Measurements from ENCODE around the gene KIF3A. TPM values are rescaled to one million over a fixed set of nuclear protein-coding genes. Genes with fewer than 3 reads are reported as not detected.

Gene KIF3A
- total RNA-seq, 1 donor from 2014 or later: 25.4 TPM

DNA sequence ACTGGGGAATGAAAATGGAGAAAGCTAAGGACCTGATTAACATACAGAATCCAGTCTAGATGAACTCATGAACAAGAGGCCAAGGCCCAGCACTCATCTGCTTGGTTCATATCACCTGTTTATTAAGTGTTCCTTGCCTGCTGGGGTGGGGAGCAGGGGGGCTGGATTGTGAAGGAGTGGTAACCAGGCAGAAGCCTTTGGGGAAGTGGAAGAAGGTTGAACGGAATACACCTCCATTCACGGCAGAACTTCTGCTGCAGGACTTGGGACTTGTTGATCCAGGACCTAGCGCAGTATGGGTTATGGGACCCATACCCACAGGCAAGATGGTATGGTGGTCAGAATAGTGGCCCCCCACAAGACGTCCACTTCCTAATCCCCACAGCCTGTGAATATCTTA lies 48.5 kb upstream of the KIF3A start:
- no peaks in the 10 kb centered on the region for H3K27me3 Mint-ChIP-seq (ENCODE audit: low read depth, unreplicated experiment)
- TF ChIP-seq EZH2 (IDR thresholded peaks at IDR 0.05; ENCODE audit: insufficient read depth, low read length): no peak
- TF ChIP-seq, protein P1, sequence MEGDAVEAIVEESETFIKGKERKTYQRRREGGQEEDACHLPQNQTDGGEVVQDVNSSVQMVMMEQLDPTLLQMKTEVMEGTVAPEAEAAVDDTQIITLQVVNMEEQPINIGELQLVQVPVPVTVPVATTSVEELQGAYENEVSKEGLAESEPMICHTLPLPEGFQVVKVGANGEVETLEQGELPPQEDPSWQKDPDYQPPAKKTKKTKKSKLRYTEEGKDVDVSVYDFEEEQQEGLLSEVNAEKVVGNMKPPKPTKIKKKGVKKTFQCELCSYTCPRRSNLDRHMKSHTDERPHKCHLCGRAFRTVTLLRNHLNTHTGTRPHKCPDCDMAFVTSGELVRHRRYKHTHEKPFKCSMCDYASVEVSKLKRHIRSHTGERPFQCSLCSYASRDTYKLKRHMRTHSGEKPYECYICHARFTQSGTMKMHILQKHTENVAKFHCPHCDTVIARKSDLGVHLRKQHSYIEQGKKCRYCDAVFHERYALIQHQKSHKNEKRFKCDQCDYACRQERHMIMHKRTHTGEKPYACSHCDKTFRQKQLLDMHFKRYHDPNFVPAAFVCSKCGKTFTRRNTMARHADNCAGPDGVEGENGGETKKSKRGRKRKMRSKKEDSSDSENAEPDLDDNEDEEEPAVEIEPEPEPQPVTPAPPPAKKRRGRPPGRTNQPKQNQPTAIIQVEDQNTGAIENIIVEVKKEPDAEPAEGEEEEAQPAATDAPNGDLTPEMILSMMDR (IDR thresholded peaks at IDR 0.05; ENCODE audit: insufficient read depth, low read depth, low read length): no peak
- H3K4me3 Mint-ChIP-seq (ENCODE audit: unreplicated experiment): no peak overlapping the region
- peaks cover 2% of the 10 kb centered on the region for H3K9me3 Mint-ChIP-seq (ENCODE audit: unreplicated experiment)
- H3K4me3 ChIP-seq (ENCODE audit: insufficient read depth, low read depth, low read length): no peak overlapping the region
- DNase-seq (ENCODE audit: low read depth): no peak
- peak overlapping the region; percentile 10 for H3K27ac ChIP-seq (ENCODE audit: low read depth, low read length)
- no peaks in the 10 kb centered on the region for H3K36me3 Mint-ChIP-seq (ENCODE audit: low read depth, unreplicated experiment)
- H4K20me1 ChIP-seq (ENCODE audit: insufficient read depth, low read length): no peaks in the 10 kb centered on the region
- peak overlapping the region; percentile 90 for H3K27ac Mint-ChIP-seq (ENCODE audit: unreplicated experiment)
- no peaks in the 10 kb centered on the region for H3K36me3 ChIP-seq (ENCODE audit: insufficient read depth, low read length)
- peak overlapping the region; percentile 64 for H3K4me2 ChIP-seq (ENCODE audit: low read length)
- no peak for FAIRE-seq
- H3K9me3 ChIP-seq (ENCODE audit: insufficient read depth, low read depth, low read length): no peaks in the 10 kb centered on the region
- H3K4me1 ChIP-seq (ENCODE audit: insufficient read depth, low read length): peaks cover 25% of the 10 kb centered on the region
- no peak overlapping the region for H3K9ac ChIP-seq (ENCODE audit: low read length)
- peak overlapping the region; percentile 40 for H2AFZ ChIP-seq (ENCODE audit: low read depth, low read length)
- no peaks in the 10 kb centered on the region for H3K27me3 ChIP-seq (ENCODE audit: insufficient read depth, low read length)
- peaks cover 29% of the 10 kb centered on the region for H3K4me1 Mint-ChIP-seq (ENCODE audit: low read depth, unreplicated experiment)
- no peaks in the 10 kb centered on the region for H3K79me2 ChIP-seq (ENCODE audit: insufficient read depth, low read length)

DNA sequence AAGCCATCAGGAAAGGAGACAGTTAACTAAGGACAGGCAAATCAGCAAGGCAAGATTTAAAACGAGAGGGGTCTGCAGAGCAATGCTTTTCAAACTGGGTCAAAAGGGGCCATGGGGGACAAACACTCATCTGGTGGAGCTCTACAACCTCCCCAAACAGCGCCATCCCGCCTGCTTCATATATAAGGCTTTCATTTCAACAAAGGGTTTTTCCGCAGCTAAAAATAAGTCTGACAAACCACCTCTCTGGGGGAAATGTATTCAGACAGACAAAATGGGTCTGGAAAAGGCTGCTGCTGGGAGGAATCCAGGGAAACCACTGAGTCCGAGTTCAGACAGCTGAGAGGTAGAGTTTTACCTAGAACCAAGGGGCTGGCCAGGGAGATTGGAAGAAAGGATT lies 48.0 kb upstream of the KIF3A start:
- H3K4me2 ChIP-seq (ENCODE audit: low read length): peak overlapping the region; percentile 64
- H3K4me3 Mint-ChIP-seq (ENCODE audit: unreplicated experiment): no peak overlapping the region
- no peak for FAIRE-seq
- no peaks in the 10 kb centered on the region for H3K36me3 ChIP-seq (ENCODE audit: insufficient read depth, low read length)
- no peaks in the 10 kb centered on the region for H3K27me3 Mint-ChIP-seq (ENCODE audit: low read depth, unreplicated experiment)
- no peak overlapping the region for H3K4me3 ChIP-seq (ENCODE audit: insufficient read depth, low read depth, low read length)
- H3K79me2 ChIP-seq (ENCODE audit: insufficient read depth, low read length): no peaks in the 10 kb centered on the region
- peak overlapping the region; percentile 90 for H3K27ac Mint-ChIP-seq (ENCODE audit: unreplicated experiment)
- peaks cover 25% of the 10 kb centered on the region for H3K4me1 ChIP-seq (ENCODE audit: insufficient read depth, low read length)
- H3K9me3 ChIP-seq (ENCODE audit: insufficient read depth, low read depth, low read length): no peaks in the 10 kb centered on the region
- no peak overlapping the region for H3K9ac ChIP-seq (ENCODE audit: low read length)
- H3K36me3 Mint-ChIP-seq (ENCODE audit: low read depth, unreplicated experiment): no peaks in the 10 kb centered on the region
- no peaks in the 10 kb centered on the region for H4K20me1 ChIP-seq (ENCODE audit: insufficient read depth, low read length)
- no peak for TF ChIP-seq EZH2 (IDR thresholded peaks at IDR 0.05; ENCODE audit: insufficient read depth, low read length)
- TF ChIP-seq, protein P1 (IDR thresholded peaks at IDR 0.05; ENCODE audit: insufficient read depth, low read depth, low read length): no peak
- peaks cover 32% of the 10 kb centered on the region for H3K4me1 Mint-ChIP-seq (ENCODE audit: low read depth, unreplicated experiment)
- H2AFZ ChIP-seq (ENCODE audit: low read depth, low read length): peak overlapping the region; percentile 57
- peak overlapping the region; percentile 10 for H3K27ac ChIP-seq (ENCODE audit: low read depth, low read length)
- H3K9me3 Mint-ChIP-seq (ENCODE audit: unreplicated experiment): peaks cover 2% of the 10 kb centered on the region
- no peaks in the 10 kb centered on the region for H3K27me3 ChIP-seq (ENCODE audit: insufficient read depth, low read length)
- peak; percentile 38 for DNase-seq (ENCODE audit: low read depth)

DNA sequence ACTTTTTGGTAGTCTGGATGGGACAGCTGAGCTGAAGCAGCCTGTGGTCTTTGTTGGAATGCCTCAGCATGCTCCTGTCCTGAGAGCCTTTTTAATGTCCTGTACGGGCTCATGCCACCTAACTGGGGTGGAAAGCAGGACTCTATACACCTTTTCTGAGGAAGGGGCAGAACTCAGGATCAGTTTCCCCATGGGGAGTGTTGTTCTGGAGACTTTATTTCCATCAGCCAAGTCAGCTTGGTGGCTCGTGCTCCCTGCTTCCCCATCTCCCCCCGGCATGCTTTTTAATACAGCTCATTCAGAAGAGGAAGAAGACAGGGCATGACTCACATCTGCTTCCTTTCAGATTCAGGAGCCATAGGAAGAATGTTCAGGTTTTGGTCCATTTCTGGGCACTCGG lies 44.8 kb upstream of the KIF3A start:
- no peaks in the 10 kb centered on the region for H3K36me3 Mint-ChIP-seq (ENCODE audit: low read depth, unreplicated experiment)
- Histone ChIP-seq H4K20me1 (ENCODE audit: insufficient read depth, low read length) (no peaks in the 10 kb centered on the region), H3K4me2 (ENCODE audit: low read length) (peak overlapping the region; percentile 57), H3K9ac (ENCODE audit: low read length) (peak overlapping the region; percentile 5), H3K36me3 (ENCODE audit: insufficient read depth, low read length) (no peaks in the 10 kb centered on the region), H2AFZ (ENCODE audit: low read depth, low read length) (peak overlapping the region; percentile 78), H3K9me3 (ENCODE audit: insufficient read depth, low read depth, low read length) (no peaks in the 10 kb centered on the region), H3K27me3 (ENCODE audit: insufficient read depth, low read length) (no peaks in the 10 kb centered on the region), H3K4me3 (ENCODE audit: insufficient read depth, low read depth, low read length) (no peak overlapping the region), H3K27ac (ENCODE audit: low read depth, low read length) (peak overlapping the region; percentile 39), H3K4me1 (ENCODE audit: insufficient read depth, low read length) (peaks cover 24% of the 10 kb centered on the region), H3K79me2 (ENCODE audit: insufficient read depth, low read length) (peaks cover 6% of the 10 kb centered on the region)
- peak; percentile 65 for DNase-seq (ENCODE audit: low read depth)
- H3K4me3 Mint-ChIP-seq (ENCODE audit: unreplicated experiment): no peak overlapping the region
- H3K27me3 Mint-ChIP-seq (ENCODE audit: low read depth, unreplicated experiment): no peaks in the 10 kb centered on the region
- H3K27ac Mint-ChIP-seq (ENCODE audit: unreplicated experiment): peak overlapping the region; percentile 71
- peaks cover 2% of the 10 kb centered on the region for H3K9me3 Mint-ChIP-seq (ENCODE audit: unreplicated experiment)
- peaks cover 38% of the 10 kb centered on the region for H3K4me1 Mint-ChIP-seq (ENCODE audit: low read depth, unreplicated experiment)
- peak; percentile 47 for FAIRE-seq
- TF ChIP-seq EZH2 (IDR thresholded peaks at IDR 0.05; ENCODE audit: insufficient read depth, low read length): no peak
- TF ChIP-seq, protein P1 (IDR thresholded peaks at IDR 0.05; ENCODE audit: insufficient read depth, low read depth, low read length): no peak

Data from astrocyte (in vitro differentiated cells and primary cell).